Epithelial cell of umbilical artery (primary cell): ENCODE measurements around the gene FAM236A. TPM values are rescaled to one million over a fixed set of nuclear protein-coding genes. Genes with fewer than 3 reads are reported as not detected.

Experiments used
- total RNA-seq: library from RNA; depleted of rRNA; stranded (reverse); fragments of >200 nt; gene quantifications from 2 replicates; pipeline ENCODE4 v1.2.3, GENCODE V29; 2014

FAM236A gene
- not detected in 2 replicates for total RNA-seq

GRCh38 chrX:72937906-72938305 is at the start of gene FAM236A:
TSS of gene FAM236A (plus strand) at chrX:72938206. CDS start at chrX:72938263, 57 bp downstream.

GRCh38 chrX:72912315-72912714 is 25.7 kb upstream of the FAM236A start, which contains the start of gene FAM236C:
TSS of gene FAM236C (plus strand) at chrX:72912615. CDS start at chrX:72912715, 100 bp downstream.

GRCh38 chrX:72943819-72944169 is 5.8 kb downstream of the FAM236A start, which contains the start of gene DMRTC1:
TSS of gene DMRTC1 (minus strand) at chrX:72943837. CDS start at chrX:72875694, 68,143 bp downstream.

Other genes starting within 250 kb of the FAM236A start
- 5.8 and 8.5 TPM in 2 replicates for gene PHKA1, start 223.9 kb upstream of the FAM236A start, total RNA-seq
- gene DMRTC1B, start 161.3 kb upstream of the FAM236A start, total RNA-seq: not detected in 2 replicates
- gene FAM236B, start 155.5 kb upstream of the FAM236A start, total RNA-seq: not detected in 2 replicates
- gene FAM236D, start 130.0 kb upstream of the FAM236A start, total RNA-seq: not detected in 2 replicates
- gene FAM236C, start 25.6 kb upstream of the FAM236A start, total RNA-seq: not detected in 2 replicates
- gene DMRTC1, start 5.6 kb downstream of the FAM236A start, total RNA-seq: not detected in 2 replicates
- not detected in 2 replicates for gene PABPC1L2B, start 64.7 kb downstream of the FAM236A start, total RNA-seq
- not detected in 2 replicates for gene PABPC1L2A, start 141.3 kb downstream of the FAM236A start, total RNA-seq